Loucy (cell line): ENCODE results near the gene CCPG1.
"Not testable (repeated sequence)": the region's sequence is repeated elsewhere in the genome, so short reads cannot be mapped to it uniquely, and the experiment has no call there.

Experiments
- H2AFZ ChIP-seq: fragments of 200-600 bp; sonication (generic); 2 replicates; pipeline ENCODE4 v1.6.0; 2016; ENCODE audit warnings: antibody characterized with exemption, mild to moderate bottlenecking, low read length, moderate library complexity
- H3F3A ChIP-seq: fragments of 200-600 bp; 2 replicates; pipeline ENCODE4 v1.6.0; 2016; ENCODE audit warnings: antibody characterized with exemption, low read depth, mild to moderate bottlenecking
- H3K27me3 ChIP-seq: fragments of 200-600 bp; sonication (generic); 2 replicates; pipeline ENCODE4 v1.6.1; 2014; ENCODE audit warnings: low read length, mild to moderate bottlenecking; ENCODE audit not compliant: insufficient read depth, poor library complexity, severe bottlenecking
- H3K36me3 ChIP-seq: fragments of 200-600 bp; sonication (generic); 2 replicates; pipeline ENCODE4 v1.6.1; 2016; ENCODE audit warnings: low read length; ENCODE audit not compliant: insufficient read depth
- H3K4me1 ChIP-seq: fragments of 200-600 bp; sonication (generic); 2 replicates; pipeline ENCODE4 v1.5.1; 2014; ENCODE audit warnings: low read length, mild to moderate bottlenecking; ENCODE audit not compliant: insufficient read depth, poor library complexity, severe bottlenecking
- H3K4me2 ChIP-seq: fragments of 200-600 bp; sonication (generic); 2 replicates; pipeline ENCODE4 v1.6.0; 2014; ENCODE audit warnings: antibody characterized with exemption, low read length, low read depth, mild to moderate bottlenecking; ENCODE audit not compliant: poor library complexity, severe bottlenecking
- H3K4me3 ChIP-seq: fragments of 200-600 bp; sonication (generic); 2 replicates; pipeline ENCODE4 v1.5.1; 2014; ENCODE audit warnings: low read length, mild to moderate bottlenecking, mixed read lengths; ENCODE audit not compliant: poor library complexity, severe bottlenecking
- H3K79me2 ChIP-seq: fragments of 200-600 bp; sonication (generic); 2 replicates; pipeline ENCODE4 v1.6.1; 2014; ENCODE audit warnings: low read length; ENCODE audit not compliant: insufficient read depth
- H3K9ac ChIP-seq: fragments of 200-600 bp; sonication (generic); 2 replicates; pipeline ENCODE4 v1.6.0; 2014; ENCODE audit warnings: mild to moderate bottlenecking, low read depth, low read length, moderate library complexity; ENCODE audit not compliant: poor library complexity, severe bottlenecking
- H3K9me2 ChIP-seq: fragments of 200-600 bp; sonication (generic); replicated peaks from 2 replicates; pipeline ENCODE4 v1.6.1; 2016; ENCODE audit warnings: low read depth, low read length, mixed read lengths
- H3K9me3 ChIP-seq: fragments of 200-600 bp; sonication (generic); 2 replicates; pipeline ENCODE4 v1.6.1; 2014; ENCODE audit warnings: mild to moderate bottlenecking, antibody characterized with exemption, low read length, low read depth; ENCODE audit not compliant: insufficient read depth
- H4K20me1 ChIP-seq: fragments of 200-600 bp; sonication (generic); 2 replicates; pipeline ENCODE4 v1.6.0; 2014; ENCODE audit warnings: antibody characterized with exemption, low read length, mild to moderate bottlenecking; ENCODE audit not compliant: insufficient read depth, poor library complexity, severe bottlenecking
- EZH2phosphoT487 ChIP-seq: fragments of 200-600 bp; IDR thresholded peaks from 2 replicates; pipeline ENCODE4 v1.6.1; 2018; ENCODE audit warnings: antibody characterized with exemption, mild to moderate bottlenecking, moderate library complexity, borderline replicate concordance
- TF ChIP-seq, protein P1 (sequence below): fragments of 200-600 bp; sonication (generic); conservative IDR thresholded peaks from 2 replicates; pipeline ENCODE4 v1.5.1; 2014; ENCODE audit warnings: mild to moderate bottlenecking, antibody characterized with exemption, low read length

The CCPG1 gene

DNA sequence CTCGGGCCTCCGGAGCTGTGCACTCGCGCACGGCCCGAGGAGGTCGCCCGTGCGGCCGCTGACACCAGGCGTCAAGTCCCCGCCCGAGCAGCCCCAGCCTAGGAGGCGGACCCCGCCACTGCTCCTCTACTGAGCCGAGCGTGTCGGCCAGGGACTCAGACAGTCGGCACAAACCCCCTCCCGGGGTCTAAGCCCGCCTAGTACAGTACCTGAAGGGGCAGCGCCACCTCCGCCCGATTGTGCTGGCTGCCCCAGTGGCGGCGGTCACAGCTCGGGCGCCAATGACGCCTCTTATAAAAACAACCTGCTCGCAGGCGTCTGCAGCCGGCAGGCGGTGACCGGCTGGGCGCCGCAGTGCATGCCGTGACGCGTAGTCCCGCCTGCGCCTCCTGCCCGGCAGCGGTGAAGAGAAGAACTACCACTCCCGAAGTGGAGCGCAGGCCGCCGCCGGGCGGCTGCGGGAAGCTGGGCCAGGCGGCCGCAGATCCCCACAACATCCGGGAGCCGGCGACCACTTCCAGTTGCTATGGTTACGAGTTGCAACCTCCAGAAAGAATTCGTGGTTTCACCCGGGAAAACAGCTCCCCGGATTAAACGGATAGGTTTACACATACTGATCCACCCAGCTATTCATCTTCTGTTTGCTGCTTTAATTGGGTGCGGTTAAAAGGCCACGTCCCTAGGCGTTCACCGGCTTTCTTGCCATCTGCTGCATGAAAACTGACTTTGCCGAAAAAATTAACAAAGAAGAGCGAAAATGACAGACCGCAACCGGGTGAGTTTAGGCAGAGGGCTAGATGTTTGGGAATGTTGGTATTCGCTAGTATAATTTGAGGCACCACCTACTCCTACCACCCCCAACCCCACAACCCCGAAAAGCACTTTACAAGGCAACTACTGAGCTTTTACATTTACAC, at the start of gene CCPG1, which contains the start of gene PIERCE2:
CCPG1 (minus strand) TSS at position 348 of the 917 bp plus-strand sequence. CDS start 18,935 bp downstream, outside the sequence.
PIERCE2 (plus strand) TSS at position 484 of the 917 bp plus-strand sequence; CDS start at position 758, 274 bp downstream.
- H3K4me1 ChIP-seq, result peaks cover 45% of the 10 kb centered on the region
- H4K20me1 ChIP-seq, result no peaks in the 10 kb centered on the region
- TF ChIP-seq EZH2phosphoT487, result no peak
- TF ChIP-seq, protein P1, sequence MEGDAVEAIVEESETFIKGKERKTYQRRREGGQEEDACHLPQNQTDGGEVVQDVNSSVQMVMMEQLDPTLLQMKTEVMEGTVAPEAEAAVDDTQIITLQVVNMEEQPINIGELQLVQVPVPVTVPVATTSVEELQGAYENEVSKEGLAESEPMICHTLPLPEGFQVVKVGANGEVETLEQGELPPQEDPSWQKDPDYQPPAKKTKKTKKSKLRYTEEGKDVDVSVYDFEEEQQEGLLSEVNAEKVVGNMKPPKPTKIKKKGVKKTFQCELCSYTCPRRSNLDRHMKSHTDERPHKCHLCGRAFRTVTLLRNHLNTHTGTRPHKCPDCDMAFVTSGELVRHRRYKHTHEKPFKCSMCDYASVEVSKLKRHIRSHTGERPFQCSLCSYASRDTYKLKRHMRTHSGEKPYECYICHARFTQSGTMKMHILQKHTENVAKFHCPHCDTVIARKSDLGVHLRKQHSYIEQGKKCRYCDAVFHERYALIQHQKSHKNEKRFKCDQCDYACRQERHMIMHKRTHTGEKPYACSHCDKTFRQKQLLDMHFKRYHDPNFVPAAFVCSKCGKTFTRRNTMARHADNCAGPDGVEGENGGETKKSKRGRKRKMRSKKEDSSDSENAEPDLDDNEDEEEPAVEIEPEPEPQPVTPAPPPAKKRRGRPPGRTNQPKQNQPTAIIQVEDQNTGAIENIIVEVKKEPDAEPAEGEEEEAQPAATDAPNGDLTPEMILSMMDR, result peak; percentile 26; the same call in 1 of the 2 replicates
- no peaks in the 10 kb centered on the region for H3K27me3 ChIP-seq
- peaks cover 23% of the 10 kb centered on the region for H3K79me2 ChIP-seq
- H3K9ac ChIP-seq, result peak within 1 kb of the TSS; percentile 82
- H3K9me2 ChIP-seq, result no peaks in the 10 kb centered on the region
- H2AFZ ChIP-seq, result peak within 1 kb of the TSS; percentile 74
- H3K9me3 ChIP-seq, result no peaks in the 10 kb centered on the region
- H3K36me3 ChIP-seq, result no peaks in the 10 kb centered on the region
- peak within 1 kb of the TSS; percentile 85 for H3K4me2 ChIP-seq
- H3F3A ChIP-seq, result peaks cover 3% of the 10 kb centered on the region; the same call in 1 of the 2 replicates
- H3K4me3 ChIP-seq, result peak within 1 kb of the TSS; percentile 79

DNA sequence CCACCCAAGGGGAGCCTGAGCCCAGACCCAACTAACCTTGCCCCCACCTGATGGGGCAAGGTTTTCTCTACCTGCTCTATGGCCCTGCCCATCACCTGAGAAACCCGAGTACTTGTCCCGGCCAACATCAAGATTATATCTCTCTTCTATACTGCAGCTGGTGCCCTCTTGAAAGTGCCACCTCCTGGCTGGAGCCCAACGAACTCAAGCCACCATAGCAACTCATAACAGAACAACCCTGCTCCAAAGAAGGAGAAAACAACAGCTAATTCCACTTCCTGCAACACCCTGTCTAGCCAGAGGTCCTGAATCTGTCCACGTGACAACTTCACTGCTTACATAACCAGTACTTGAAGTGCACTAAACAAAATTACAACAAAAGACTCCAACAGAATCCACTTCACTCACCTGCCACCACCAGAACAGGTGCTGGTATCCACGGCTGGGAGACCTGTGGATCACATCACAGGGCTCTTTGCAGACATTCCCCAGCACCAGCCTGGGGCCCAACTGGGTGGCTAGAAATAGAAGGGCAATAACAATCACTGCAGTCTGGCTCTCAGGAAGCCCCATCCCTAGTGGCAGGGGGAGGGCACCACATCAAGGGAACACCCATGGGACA, 49.4 kb upstream of the CCPG1 start:
- TF ChIP-seq EZH2phosphoT487, result no peak
- TF ChIP-seq, protein P1, result no peak
- no peak overlapping the region for H3K9ac ChIP-seq
- H3K79me2 ChIP-seq, result no peaks in the 10 kb centered on the region
- H4K20me1 ChIP-seq, result no peaks in the 10 kb centered on the region
- H3F3A ChIP-seq, result no peaks in the 10 kb centered on the region
- no peaks in the 10 kb centered on the region for H3K9me3 ChIP-seq
- H3K27me3 ChIP-seq, result no peaks in the 10 kb centered on the region
- H2AFZ ChIP-seq, result no peak overlapping the region
- no peak overlapping the region for H3K4me3 ChIP-seq
- H3K4me2 ChIP-seq, result no peak overlapping the region
- no peaks in the 10 kb centered on the region for H3K9me2 ChIP-seq
- H3K36me3 ChIP-seq, result no peaks in the 10 kb centered on the region
- H3K4me1 ChIP-seq, result no peaks in the 10 kb centered on the region

DNA sequence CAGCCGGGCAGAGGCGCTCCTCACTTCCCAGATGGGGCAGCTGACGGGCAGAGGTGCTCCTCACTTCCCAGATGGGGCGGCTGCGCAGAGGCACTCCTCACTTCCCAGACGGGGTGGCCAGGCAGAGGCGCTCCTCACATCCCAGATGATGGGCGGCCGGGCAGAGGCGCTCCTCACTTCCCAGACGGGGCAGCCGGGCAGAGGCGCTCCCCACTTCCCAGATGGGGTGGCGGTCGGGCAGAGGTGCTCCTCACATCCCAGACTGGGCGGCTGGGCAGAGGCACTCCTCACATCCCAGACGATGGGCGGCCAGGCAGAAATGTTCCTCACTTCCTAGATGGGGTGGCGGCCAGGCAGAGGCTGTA, 38.9 kb upstream of the CCPG1 start:
- H3K9me2 ChIP-seq, H3K27me3 ChIP-seq, H3K9me3 ChIP-seq, H3K4me3 ChIP-seq, H3K4me2 ChIP-seq, H3K79me2 ChIP-seq, H3K9ac ChIP-seq, H3K36me3 ChIP-seq, H2AFZ ChIP-seq, H3K4me1 ChIP-seq, H4K20me1 ChIP-seq, H3F3A ChIP-seq: not testable (repeated sequence)

GRCh38 chr15:55446379-55447029, 38.3 kb upstream of the CCPG1 start:
- not testable (repeated sequence) for H3K4me3 ChIP-seq, H3K9me3 ChIP-seq, H3K4me2 ChIP-seq, H3K79me2 ChIP-seq, H3K9ac ChIP-seq, H3K36me3 ChIP-seq, H3K9me2 ChIP-seq, H3K27me3 ChIP-seq, H3K4me1 ChIP-seq, H4K20me1 ChIP-seq, H3F3A ChIP-seq, H2AFZ ChIP-seq

GRCh38 chr15:55445936-55446335, 37.8 kb upstream of the CCPG1 start:
- H2AFZ ChIP-seq, H3K4me2 ChIP-seq, H3K36me3 ChIP-seq, H3K9me3 ChIP-seq, H3K9ac ChIP-seq, H3K4me3 ChIP-seq, H3K9me2 ChIP-seq, H3K27me3 ChIP-seq, H3K4me1 ChIP-seq, H3K79me2 ChIP-seq, H3F3A ChIP-seq, H4K20me1 ChIP-seq: not testable (repeated sequence)
